Tibial nerve (tissue), 4 donors: ENCODE measurements around the gene ACBD6. TPM values are rescaled to one million over a fixed set of nuclear protein-coding genes. Genes with fewer than 3 reads are reported as not detected.

ENCODE experiments used
- DNase-seq, 2 donors: peaks; one replicate each; pipeline ENCODE4 v3.0.0-alpha.2; 2019; ENCODE audit warnings: low spot score in 2 of 2
- H3K27ac ChIP-seq, 4 donors: fragments of 200-600 bp; sonication (generic) in 3 of 4; one replicate each; pipeline ENCODE4 v1.5.1; 2017 to 2019; ENCODE audit warnings: mild to moderate bottlenecking in 1 of 4
- H3K27me3 ChIP-seq, 2 donors: fragments of 200-600 bp; sonication (generic) in 1 of 2; one replicate each; pipeline versions ENCODE4 v1.5.1 to v1.6.0; 2017 to 2019
- H3K36me3 ChIP-seq, 3 donors: fragments of 200-600 bp; sonication (generic); one replicate each; pipeline ENCODE4 v1.5.1; 2018 to 2019
- H3K4me1 ChIP-seq, 4 donors: fragments of 200-600 bp; sonication (generic) in 3 of 4; one replicate each; pipeline ENCODE4 v1.5.1; 2017 to 2019
- H3K4me3 ChIP-seq, 4 donors: fragments of 200-600 bp; sonication (generic) in 3 of 4; one replicate each; pipeline ENCODE4 v1.5.1; 2017 to 2019; ENCODE audit warnings: mild to moderate bottlenecking in 1 of 4, moderate library complexity in 1 of 4
- H3K9me3 ChIP-seq, 4 donors: fragments of 200-600 bp; sonication (generic) in 3 of 4; one replicate each; pipeline ENCODE4 v1.5.1; 2017 to 2019
- CTCF ChIP-seq, 5 experiments: fragments of 200-600 bp in 3 of 5; fragments of 450-650 bp in 2 of 5; sonication (generic) in 3 of 5; IDR thresholded peaks; one replicate each; pipeline ENCODE4 v1.5.1; 2016 to 2019; ENCODE audit warnings: antibody characterized with exemption in 5 of 5, mild to moderate bottlenecking in 3 of 5, moderate library complexity in 2 of 5
- EP300 ChIP-seq, 2 donors: sonication (generic); formaldehyde crosslinking; IDR thresholded peaks; one replicate each; pipeline ENCODE4 v1.6.1; 2017; ENCODE audit warnings: antibody characterized with exemption in 2 of 2, mild to moderate bottlenecking in 1 of 2
- POLR2A ChIP-seq, 2 donors: fragments of 450-650 bp; IDR thresholded peaks; one replicate each; pipeline ENCODE4 v1.6.1; 2017; ENCODE audit warnings: antibody characterized with exemption in 2 of 2, mild to moderate bottlenecking in 2 of 2, moderate library complexity in 2 of 2
- WGBS, 2 donors: methylation state at CpG; one replicate each; pipeline ENCODE4 v1.1.5; 2018; 5-methylcytosine and 5-hydroxymethylcytosine counted together
- small RNA-seq: library from RNA; depleted of rRNA; stranded (forward); fragments of <200 nt; gene quantifications from one replicate; pipeline ENCODE3, GENCODE V24; 2016
- total RNA-seq, 4 donors: library from RNA; depleted of rRNA; stranded (reverse); fragments of >200 nt; gene quantifications; one replicate each; pipeline ENCODE4 v1.1.0, GENCODE V29; 2016

Gene ACBD6
- total RNA-seq, 4 donors from 2014 or later, result 55.7 to 61.8 (median 57.2) TPM

- 11 to 12% methylated on average over 10 of the region's 10 CpGs for WGBS, 2 donors
Observed at GRCh38 chr1:180239145-180240096, 263.0 kb downstream of the ACBD6 start.

GRCh38 chr1:180238675-180239074, 263.7 kb downstream of the ACBD6 start:
- Histone ChIP-seq H3K27me3 (peaks cover 11 to 100% of the 10 kb centered on the region in 2 donors), H3K9me3 (no peaks in the 10 kb centered on the region), H3K4me3 (no peak overlapping the region), H3K27ac (no peak overlapping the region), H3K4me1 (peaks cover 0 to 29% (median 20%) of the 10 kb centered on the region in 4 donors), H3K36me3 (no peaks in the 10 kb centered on the region)
- TF ChIP-seq POLR2A (IDR thresholded peaks at IDR 0.05) (no peak), CTCF (IDR thresholded peaks at IDR 0.05) (no peak), EP300 (IDR thresholded peaks at IDR 0.05) (no peak)
- DNase-seq, result no peak
- 14 to 21% methylated on average over 7 of the region's 7 CpGs for WGBS, 2 donors

More at GRCh38 chr1:180239145-180240096, 263.0 kb downstream of the ACBD6 start:
- no peaks in the 10 kb centered on the region for H3K9me3 ChIP-seq
- H3K27ac ChIP-seq, result no peak overlapping the region
- H3K36me3 ChIP-seq, result no peaks in the 10 kb centered on the region
- peaks cover 0 to 23% (median 15%) of the 10 kb centered on the region in 4 donors for H3K4me1 ChIP-seq
- no peak overlapping the region for H3K4me3 ChIP-seq
- peaks cover 9 to 100% of the 10 kb centered on the region in 2 donors for H3K27me3 ChIP-seq
- no peak for DNase-seq
- no peak for TF ChIP-seq EP300 (IDR thresholded peaks at IDR 0.05)
- TF ChIP-seq CTCF (IDR thresholded peaks at IDR 0.05), result no peak
- no peak for TF ChIP-seq POLR2A (IDR thresholded peaks at IDR 0.05)

Small RNAs within 50 kb of the gene (small RNA-seq; reads per million reads assigned to genes)
- gene MIR3121, result not detected
- not detected for gene RF00019

Other genes with a start within 250 kb of the ACBD6 start
- not detected for gene OVAAL, start 56.4 kb upstream of the ACBD6 start, total RNA-seq
- gene XPR1, start 129.4 kb upstream of the ACBD6 start, total RNA-seq, result 10 to 100 TPM; 16.8 to 25.3 (median 18.8) TPM